Activated T-cell treated with anti-CD3 and anti-CD28 coated beads for 48 hours (primary cell): ENCODE measurements around the gene EXOSC5.
"Not testable (repeated sequence)": the region's sequence is repeated elsewhere in the genome, so short reads cannot be mapped to it uniquely, and the experiment has no call there.

ENCODE experiments used
- DNase-seq: peaks from one replicate; pipeline ENCODE4 v3.0.0-alpha.2; 2020; ENCODE audit warnings: low read depth

The EXOSC5 gene

GRCh38 chr19:41366089-41366488 lies 31.1 kb downstream of the EXOSC5 start:
- DNase-seq: no peak

- no peak for DNase-seq
Measured at GRCh38 chr19:41364524-41365391, 32.4 kb downstream of the EXOSC5 start.

GRCh38 chr19:41363753-41364523 lies 33.2 kb downstream of the EXOSC5 start, which contains the start of gene B9D2:
Gene B9D2, minus strand, starts transcription at chr19:41364149. Its CDS starts 630 bp downstream, at chr19:41363519.
- DNase-seq: peak; percentile 94

GRCh38 chr19:41363371-41363752 lies 33.8 kb downstream of the EXOSC5 start:
- no peak for DNase-seq

- no peak for DNase-seq
Measured at GRCh38 chr19:41362143-41362847, 34.9 kb downstream of the EXOSC5 start.

- DNase-seq: no peak
Measured at GRCh38 chr19:41359741-41360140, 37.4 kb downstream of the EXOSC5 start.

GRCh38 chr19:41357746-41358145 lies 39.4 kb downstream of the EXOSC5 start:
- DNase-seq: no peak

DNA sequence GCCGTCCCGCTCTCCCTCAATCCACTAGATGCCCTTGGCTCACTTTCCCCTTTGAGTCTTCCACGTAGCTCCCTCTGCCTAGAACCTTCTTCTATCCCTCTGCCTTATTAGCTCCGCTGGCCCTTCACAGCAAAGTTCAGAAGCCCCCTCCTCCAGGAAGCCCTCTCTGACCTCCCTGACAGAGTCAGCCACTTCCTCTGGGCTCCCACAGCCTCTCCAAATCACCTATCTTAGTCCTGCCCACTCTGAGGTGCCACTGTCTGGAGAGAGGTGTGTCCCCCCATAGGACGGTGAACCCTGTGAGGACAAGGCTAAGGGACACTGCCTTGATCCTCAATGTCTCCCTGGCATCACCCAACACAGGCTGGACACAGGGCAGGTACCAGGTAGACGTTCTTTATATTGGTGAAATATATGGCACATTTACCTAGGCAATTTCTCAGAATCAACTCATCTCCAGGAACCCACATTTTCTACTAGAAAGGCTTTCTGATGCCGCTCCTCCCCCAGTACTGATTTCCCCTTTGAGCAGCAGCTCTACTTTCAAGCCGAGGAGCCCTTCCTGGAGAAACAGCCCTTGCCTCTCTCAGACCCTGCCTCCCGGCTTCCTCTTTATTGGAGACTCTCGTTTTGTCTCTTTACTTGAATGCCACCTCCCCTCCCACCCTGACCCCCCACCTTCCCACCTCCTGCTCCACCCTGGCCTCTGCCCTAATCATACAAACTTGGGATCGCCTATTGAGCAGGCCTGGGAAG lies 40.0 kb downstream of the EXOSC5 start:
- DNase-seq: no peak

DNA sequence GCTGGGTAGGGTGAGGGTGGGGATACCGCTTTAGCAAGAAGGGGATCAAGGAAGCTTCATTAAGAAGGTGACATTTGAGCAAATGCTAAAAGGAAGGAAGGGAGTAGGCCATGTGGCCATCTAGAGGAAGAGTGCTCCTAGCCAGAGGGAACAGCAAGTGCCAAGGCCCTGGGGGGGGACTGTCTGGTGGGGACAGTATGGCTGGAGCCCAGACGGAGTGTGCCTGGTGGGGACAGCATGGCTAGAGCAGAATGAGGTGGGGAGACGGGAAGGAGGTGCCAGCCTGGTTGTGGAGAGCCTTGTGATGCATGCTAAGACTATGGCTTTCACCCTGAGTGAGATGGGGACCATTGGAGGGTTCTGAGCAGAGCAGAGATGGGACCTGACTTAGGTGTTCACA lies 41.4 kb downstream of the EXOSC5 start:
- no peak for DNase-seq

DNA sequence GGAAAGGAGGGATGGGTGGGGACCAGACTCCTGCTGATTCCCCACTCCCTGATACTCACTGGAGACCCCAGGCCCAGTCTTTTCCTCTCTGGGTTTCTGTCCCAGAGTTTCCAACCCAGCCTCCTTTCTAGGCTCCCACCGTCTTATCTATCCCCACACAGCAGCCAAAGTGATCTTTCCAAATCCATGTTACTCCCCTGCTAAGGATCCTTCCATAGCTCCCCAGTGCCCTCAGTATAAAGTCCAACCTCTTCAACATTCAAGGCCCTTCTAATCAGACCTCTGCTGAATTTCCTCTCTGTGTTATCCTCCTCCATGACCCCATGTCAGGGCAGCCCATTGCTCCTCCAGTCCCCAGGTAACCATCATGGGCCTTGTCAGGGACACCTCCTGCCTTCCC lies 42.1 kb downstream of the EXOSC5 start:
- no peak for DNase-seq

DNA sequence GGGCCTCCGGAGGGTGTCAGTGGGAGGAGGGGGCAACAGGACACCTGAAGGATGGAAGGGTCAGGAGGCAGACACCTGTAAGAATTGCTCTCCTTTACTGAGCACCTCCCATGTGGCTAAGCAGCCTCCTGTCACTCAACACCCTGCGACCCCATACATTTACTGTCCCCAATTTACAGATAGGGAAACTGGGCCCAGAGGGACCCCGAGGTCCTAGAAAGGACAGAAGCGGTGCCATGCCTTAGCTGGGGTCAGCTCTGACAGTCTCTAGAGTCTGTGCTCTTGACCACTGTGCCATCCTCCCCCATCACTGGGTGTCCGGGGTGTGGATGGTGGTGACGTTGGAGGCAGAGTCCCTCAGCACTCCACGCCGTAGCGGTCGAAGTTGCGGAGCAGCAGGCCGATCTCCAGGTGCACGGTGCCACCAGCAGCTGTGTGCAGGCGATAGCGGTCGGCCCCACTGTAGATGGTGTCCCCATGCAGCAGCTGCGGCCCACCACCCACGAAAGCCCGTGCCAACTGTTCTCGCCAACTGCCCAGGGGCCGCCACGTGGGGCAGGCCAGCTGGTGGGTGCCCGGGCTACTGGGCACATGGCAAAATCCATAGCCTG lies 42.7 kb downstream of the EXOSC5 start:
- no peak for DNase-seq

DNA sequence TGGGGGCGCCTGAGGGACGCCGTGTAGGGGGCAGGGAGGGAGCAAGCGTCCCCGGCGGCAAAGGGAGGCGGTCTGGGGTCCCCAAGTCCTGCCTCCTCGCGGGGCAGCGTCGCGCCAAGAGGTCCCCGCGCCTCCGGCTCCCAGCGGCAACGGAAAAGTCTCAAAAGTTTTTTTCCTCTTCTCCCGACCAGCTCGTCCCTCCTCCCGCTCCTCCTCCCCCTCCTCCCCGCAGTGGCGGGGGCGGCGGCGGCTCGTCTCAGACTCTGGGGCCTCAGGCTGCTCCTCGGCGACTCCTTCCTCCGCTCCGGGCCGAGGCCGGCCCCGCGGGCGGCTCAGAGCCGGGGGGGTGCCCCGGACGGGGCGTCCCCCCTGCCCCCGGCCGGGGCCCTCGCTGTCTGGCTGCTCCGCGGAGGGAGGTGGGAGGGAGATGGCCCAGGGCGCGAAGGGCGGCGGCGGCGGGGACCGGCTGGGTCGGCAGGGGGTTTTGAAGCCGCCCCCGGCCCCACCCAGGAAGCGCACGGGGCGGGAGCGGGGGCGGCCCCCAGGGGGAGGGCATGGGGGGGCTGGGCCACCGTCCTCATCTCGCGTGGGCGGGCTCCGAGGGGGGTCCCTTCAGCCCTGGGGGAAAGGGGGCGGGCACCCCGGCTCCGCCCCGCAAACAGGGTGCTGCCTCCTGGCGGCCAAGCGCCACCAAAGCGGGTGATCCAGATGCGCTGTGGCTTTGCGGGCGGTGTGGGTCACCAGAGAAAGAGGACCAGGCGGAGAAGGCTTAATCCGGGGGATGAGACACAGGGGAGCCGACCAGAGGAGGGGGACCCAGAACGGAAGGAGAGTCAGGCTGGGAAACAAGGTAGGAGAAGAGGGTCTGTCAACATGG lies 43.5 kb downstream of the EXOSC5 start, which contains the start of gene TGFB1:
TSS of gene TGFB1 (minus strand) at position 457 of the 877 bp plus-strand sequence. CDS start 878 bp downstream, outside the sequence.
- peak; percentile 85 for DNase-seq

DNA sequence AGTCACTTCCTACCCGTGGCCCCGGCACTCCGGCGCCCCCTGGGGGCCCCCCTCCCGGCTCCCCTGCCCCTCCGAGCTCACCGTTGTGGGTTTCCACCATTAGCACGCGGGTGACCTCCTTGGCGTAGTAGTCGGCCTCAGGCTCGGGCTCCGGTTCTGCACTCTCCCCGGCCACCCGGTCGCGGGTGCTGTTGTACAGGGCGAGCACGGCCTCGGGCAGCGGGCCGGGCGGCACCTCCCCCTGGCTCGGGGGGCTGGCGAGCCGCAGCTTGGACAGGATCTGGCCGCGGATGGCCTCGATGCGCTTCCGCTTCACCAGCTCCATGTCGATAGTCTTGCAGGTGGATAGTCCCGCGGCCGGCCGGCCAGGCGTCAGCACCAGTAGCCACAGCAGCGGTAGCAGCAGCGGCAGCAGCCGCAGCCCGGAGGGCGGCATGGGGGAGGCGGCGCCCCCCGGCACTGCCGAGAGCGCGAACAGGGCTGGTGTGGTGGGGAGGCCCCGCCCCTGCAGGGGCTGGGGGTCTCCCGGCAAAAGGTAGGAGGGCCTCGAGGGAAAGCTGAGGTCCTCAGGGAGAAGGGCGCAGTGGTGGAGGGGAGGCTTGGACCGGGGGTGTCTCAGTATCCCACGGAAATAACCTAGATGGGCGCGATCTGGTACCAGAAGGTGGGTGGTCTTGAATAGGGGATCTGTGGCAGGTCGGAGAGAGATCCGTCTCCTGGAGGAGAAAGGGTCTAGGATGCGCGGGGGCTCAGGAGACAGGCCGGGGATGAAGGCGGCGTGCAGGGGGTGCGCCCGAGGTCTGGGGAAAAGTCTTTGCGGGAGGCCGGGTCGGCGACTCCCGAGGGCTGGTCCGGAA lies 44.3 kb downstream of the EXOSC5 start:
- peak; percentile 78 for DNase-seq

DNA sequence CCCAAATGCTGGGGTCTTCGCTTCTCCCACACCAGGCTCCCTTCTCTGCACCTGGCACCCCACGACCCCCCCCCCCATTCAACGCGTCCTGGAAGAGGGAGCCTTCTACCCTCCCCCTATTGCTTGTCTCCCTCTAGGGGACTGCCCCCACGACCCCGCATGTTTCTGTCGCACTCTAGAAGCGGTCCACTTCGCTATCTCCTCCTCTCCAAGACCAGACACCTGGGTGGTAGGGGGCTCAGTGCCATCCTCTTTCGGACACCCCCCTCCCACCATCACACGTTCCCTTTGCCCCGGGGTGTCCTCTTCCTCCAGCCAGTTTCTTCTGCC lies 44.9 kb downstream of the EXOSC5 start:
- no peak for DNase-seq

DNA sequence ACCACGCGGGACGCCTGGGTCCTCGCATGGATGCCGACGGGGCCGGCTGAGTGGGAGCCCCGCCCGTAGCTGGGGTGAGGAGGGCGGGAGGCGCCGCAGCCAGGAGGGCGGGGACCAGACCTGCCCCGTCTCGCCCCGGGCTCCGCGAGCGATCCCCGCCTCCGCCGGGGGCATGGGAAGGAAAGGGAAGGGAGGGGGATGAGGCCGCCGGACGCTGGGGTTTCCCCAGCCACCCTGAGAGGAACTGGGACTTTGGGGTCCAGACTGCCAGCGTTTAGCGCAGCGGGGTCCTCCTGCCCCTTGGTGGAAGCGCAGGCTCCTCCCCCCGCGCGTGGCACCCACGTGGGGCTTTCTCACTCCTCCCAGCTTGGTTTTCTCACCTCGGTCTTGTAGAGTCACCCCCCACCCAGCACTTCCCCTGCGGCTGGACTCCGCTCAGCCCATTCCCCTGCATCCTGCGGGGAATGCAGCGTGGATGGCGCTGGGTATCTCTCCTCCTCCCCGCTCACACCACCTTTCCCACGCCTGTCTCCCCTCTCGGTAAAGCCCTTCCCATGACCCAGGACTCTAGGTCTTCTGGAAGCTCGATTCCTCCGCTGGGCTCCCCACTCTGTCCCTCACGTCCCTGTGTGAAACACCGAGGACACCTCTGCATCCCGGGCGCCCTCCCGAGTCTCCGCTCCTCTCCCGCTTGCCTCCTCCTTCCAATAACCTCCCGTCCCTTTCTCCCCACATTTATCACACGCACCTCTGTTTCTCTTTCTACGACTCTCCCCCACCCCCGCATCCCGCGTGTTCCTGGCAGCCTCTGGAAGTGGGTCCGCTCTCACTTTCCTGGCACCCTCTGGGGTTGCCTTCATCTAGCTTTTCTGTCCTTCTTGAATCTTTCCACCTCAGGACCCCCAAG lies 45.6 kb downstream of the EXOSC5 start:
- DNase-seq: peak; percentile 78

DNA sequence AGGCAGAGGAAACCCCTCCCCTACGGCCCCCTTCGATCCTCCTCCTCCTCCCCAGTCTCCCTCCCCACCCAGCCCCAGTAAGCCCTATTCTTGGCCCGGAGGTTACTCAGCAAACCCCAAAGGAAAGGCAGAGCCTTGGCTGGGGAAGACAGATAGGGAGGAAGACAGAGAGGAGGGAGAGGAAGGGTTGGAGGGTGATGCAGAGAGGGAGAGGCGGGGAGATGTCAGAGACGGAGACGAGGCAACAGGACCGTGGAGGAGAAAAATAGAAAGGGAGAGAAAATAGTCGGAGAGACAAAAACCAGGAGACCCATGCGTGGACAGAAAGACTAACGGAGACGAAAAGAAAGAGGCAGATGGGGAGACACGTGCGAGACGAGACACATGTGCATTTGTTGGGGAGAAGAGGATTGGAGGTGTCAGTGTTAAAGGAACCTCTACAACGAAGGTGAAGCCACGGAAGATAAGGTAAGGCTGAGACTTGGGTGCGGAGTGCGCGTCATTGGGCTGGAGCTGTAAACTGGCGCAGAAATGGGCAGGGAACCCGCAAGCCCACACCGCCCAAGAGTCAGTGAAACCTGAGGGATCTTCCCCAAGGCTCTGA lies 46.3 kb downstream of the EXOSC5 start:
- no peak for DNase-seq

DNA sequence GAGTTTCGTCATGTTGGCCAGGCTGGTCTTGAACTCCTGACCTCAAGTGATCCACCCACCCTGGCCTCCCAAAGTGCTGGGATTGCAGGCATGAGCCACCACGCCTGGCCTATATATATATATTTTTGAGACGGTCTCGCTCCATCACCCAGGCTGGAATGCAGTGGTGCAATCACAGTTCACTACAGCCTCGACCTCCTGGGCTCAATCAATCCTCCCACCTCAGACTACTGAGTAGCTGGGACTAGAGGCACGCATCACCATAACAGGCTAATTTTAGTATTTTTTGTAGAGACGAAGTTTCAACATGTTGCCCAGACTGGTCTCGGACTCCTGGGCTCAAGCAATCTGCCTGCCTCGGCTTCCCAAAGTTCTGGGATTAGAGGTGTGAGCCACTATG lies 50.2 kb downstream of the EXOSC5 start:
- DNase-seq: not testable (repeated sequence)

DNA sequence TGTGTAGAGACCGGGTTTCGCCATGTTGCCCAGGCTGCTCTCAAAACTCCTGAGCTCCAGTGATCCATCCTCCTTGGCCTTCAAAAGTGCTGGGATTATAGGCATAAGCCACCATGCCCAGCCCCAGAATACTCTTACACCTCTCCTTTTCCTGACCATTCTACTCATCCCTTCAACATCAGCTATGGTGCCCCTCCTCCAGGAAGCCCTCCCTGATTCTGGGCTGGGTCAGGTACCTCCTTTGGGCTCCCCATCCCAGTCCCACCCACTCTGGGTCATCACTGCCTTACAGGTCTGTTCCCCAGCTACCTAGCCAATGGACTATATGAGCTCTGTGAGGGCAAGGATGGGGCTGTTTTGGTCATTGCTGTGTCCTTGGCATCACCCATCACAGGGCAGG lies 53.0 kb downstream of the EXOSC5 start:
- DNase-seq: no peak
